GM12864 (cell line): Measurements from ENCODE around the gene NFE2L2.

Experiments
- DNase-seq: peaks from one replicate; pipeline ENCODE4 v3.0.0-alpha.2; 2011; ENCODE audit warnings: low read depth
- H3K4me3 ChIP-seq: 2 replicates; pipeline ENCODE4 v1.5.1; 2011; ENCODE audit warnings: mild to moderate bottlenecking, low read depth, low read length, control low read depth
- CTCF ChIP-seq: IDR thresholded peaks from 2 replicates; pipeline ENCODE4 v1.5.1; 2011; ENCODE audit warnings: low read depth, mild to moderate bottlenecking, moderate library complexity, low read length, control low read depth, inconsistent platforms; ENCODE audit errors: missing control alignments

Gene NFE2L2

DNA sequence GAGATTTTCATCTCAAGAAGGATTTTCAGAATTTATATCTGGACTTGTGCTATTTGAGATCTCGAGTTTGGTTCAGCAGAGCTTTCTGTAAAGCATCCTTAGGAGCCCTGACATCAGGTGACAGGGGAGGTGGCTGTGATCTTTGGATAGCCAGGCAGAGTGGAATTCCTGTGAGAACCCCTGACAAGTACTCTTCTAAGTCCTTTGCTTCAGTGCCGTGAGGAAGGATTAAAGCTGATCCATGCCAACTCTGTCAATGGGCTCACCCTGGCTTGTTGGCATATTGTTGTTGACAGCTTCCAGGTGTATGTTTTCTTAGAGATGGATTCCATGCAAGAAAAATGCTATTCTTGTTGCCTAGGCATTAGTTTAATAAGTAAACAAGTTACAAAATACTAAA lies 38.0 kb upstream of the NFE2L2 start:
- H3K4me3 ChIP-seq: no peak overlapping the region
- DNase-seq: no peak
- no peak for TF ChIP-seq CTCF

GRCh38 chr2:177298191-177298590 lies 33.7 kb upstream of the NFE2L2 start:
- DNase-seq: no peak
- H3K4me3 ChIP-seq: no peak overlapping the region
- no peak for TF ChIP-seq CTCF

DNA sequence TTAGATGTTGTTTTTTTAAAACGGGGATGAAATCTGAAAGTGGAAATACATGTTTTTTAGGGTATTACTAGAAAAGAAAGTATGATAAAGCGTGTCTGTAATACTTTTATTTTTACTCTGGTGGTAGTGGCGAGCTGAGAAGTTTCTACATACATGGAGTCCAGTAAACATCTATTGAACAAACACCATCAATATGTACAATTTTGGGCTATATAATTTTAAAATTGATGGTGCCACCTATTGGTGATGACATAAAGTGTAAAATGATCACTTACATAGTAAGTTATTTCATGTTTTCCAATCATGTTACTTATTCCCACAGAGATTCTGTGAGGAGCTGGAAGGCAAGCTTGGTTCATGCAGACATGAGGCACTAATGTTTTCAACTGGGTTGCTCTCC lies 31.5 kb upstream of the NFE2L2 start:
- H3K4me3 ChIP-seq: no peak overlapping the region
- no peak for DNase-seq

GRCh38 chr2:177295484-177295883 lies 31.0 kb upstream of the NFE2L2 start:
- no peak for DNase-seq
- no peak for TF ChIP-seq CTCF
- no peak overlapping the region for H3K4me3 ChIP-seq

More for the DNA sequence above, 31.5 kb upstream of the NFE2L2 start:
- TF ChIP-seq CTCF: peak; percentile 23

DNA sequence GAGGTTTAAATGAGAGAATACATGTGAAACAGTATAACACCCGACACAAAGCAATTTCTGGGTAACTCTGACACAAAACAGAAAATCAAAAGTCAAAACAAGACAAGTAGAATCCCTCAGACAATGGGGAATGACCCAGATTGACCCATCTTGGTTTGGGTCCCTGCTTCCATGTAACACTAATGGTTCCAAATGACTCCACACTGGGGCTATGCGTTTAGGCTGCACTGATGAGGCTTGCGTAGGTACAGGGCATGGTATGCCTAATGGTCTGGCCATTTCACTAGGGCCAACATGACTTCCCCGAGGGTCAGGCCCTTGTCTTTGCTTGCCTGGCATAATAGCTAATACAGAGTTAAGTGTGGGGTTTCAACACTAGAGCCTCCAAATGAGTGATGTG lies 27.2 kb upstream of the NFE2L2 start:
- DNase-seq: no peak
- H3K4me3 ChIP-seq: no peak overlapping the region
- TF ChIP-seq CTCF: no peak

DNA sequence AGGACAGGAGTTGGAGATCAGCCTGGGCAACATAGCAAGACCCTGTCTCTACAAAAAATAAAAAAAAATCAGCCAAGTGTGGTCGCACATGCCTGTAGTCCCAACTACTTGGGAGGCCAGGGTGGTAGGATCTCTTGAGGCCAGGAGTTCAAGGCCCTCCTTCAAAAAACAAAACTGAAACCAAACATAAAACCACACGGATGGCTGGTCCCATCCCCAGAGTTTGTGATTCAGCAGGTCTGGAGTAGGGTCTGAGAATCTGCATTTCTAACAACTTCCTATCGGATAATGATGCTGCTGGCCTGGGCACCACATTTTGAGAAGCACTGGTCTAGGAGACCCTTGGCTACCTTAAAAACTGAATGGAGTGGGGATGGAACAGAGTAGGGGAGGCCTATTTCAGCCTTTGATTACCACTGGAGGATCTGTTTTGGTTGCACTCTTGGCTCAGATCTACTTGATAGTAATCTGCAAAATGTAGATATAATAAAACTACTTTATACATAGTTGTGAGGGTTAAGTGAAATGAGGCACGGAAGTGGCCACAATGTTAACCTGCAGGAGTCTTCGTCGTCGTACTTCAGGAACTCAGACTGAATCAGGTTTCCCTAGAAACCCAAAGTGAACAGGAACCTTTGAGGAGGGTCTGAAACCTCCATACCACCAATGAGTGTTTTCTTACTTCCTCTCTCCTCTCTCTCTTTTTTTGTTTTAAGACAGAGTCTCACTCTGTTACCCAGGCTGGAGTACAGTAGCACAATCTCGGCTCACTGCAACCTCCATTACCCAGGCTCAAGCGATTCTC lies 25.5 kb upstream of the NFE2L2 start:
- TF ChIP-seq CTCF: no peak
- no peak overlapping the region for H3K4me3 ChIP-seq
- peak; percentile 66 for DNase-seq

DNA sequence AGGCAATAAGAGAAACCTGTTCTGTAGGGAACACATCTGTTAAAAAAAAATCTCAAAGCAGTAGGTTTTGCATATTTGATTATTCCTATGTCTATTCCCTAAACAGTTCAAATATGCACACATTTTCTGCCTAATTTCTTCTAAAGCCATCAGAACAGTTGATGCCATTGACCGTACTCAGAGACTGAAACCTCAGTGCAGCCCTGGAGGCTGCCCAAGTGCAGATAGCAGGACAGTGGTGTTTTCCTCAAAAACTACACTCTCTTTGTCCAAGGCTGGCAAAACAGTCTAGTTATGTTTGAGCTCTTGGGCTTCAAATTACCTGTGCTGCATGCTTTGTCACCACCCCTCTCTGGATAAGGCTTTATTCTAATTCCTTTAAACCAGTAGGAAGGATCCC lies 23.3 kb upstream of the NFE2L2 start:
- TF ChIP-seq CTCF: no peak

More for the DNA sequence above, 23.3 kb upstream of the NFE2L2 start:
- no peak overlapping the region for H3K4me3 ChIP-seq
- DNase-seq: no peak
